ENCODE results near the gene BTBD18. TPM values are rescaled to one million over a fixed set of nuclear protein-coding genes. Genes with fewer than 3 reads are reported as not detected.

Gene BTBD18
- total and polyA plus RNA-seq, 10 of the 15 experiments (the other 5 are each of a cell fraction or from before 2014, with no cell fraction given) = 0.05 to 0.58 (median 0.19) TPM; not detected in 6

- Histone ChIP-seq H3K27me3 (replicated peaks in 1 of 2; ENCODE audit: control insufficient read depth in 2 of 2, insufficient read depth in 2 of 2, low read length in 1 of 2) (no peaks in the 10 kb centered on the region), H3K79me2 (ENCODE audit: control insufficient read depth, insufficient read depth, low read length) (peaks cover 46% of the 10 kb centered on the region), H3K9ac (ENCODE audit: control insufficient read depth, insufficient read depth, low read length) (no peak overlapping the region), H3K27ac (ENCODE audit: control insufficient read depth, insufficient read depth) (peak overlapping the region; percentile 6), H3K4me2 (ENCODE audit: control insufficient read depth, insufficient read depth) (0 out of 2 replicates have a peak overlapping the region, but pooled peaks have one; percentile 35), H3K4me3 (no peak overlapping the region), H3K9me3 (replicated peaks; ENCODE audit: control insufficient read depth, insufficient read depth, low read length) (no peaks in the 10 kb centered on the region), H2AFZ (ENCODE audit: control insufficient read depth, low read depth, low read length) (no peak overlapping the region), H3K36me3 (ENCODE audit: control insufficient read depth in 2 of 2, insufficient read depth in 2 of 2, low read length in 1 of 2) (peaks cover 0 to 1% of the 10 kb centered on the region in 2 experiments; a peak in 1 of 4 replicates), H3K4me1 (ENCODE audit: control insufficient read depth, insufficient read depth, low read length) (0 out of 2 replicates have a peak, but pooled peaks cover 6% of the 10 kb centered on the region), H4K20me1 (ENCODE audit: control insufficient read depth, insufficient read depth) (no peaks in the 10 kb centered on the region)
- ChIA-PET RAD21 (ENCODE audit: unreplicated experiment) (interaction anchor here (0.6 to 1.4 kb wide), 4 partner anchors 22 to 375 kb away, joined by 3 to 7 read pairs (median 4); partner anchors contain the start of gene BTBD18), POLR2A (interaction anchor here (0.5 to 1.1 kb wide), 4 partner anchors 12 to 847 kb away, joined by 3 read pairs; partner anchors contain the start of genes LPXN and SELENOH), CTCF (interaction anchor here (1.3 to 2.5 kb wide), 4 partner anchors 15 to 72 kb away, joined by 4 to 11 read pairs (median 4); partner anchors contain the start of gene CTNND1), SMC1A (ENCODE audit: uncharacterized antibody, unreplicated experiment) (interaction anchor here (0.9 to 3.7 kb wide), 5 partner anchors 14 to 72 kb away, joined by 3 to 19 read pairs (median 4); no protein-coding TSS in a partner anchor)
- ATAC-seq = peak; percentile 72
- in situ Hi-C loops (cut with MboI) = no loop called here
- no TSS peak for BruUV-seq (replicated peaks)
- no peak for TF ChIP-seq POLR2A (IDR thresholded peaks at IDR 0.05; ENCODE audit: low read depth, low read length)
- no peak for TF ChIP-seq MAX (IDR thresholded peaks at IDR 0.05; ENCODE audit: low read depth, low read length)
- TF ChIP-seq MYB (IDR thresholded peaks at IDR 0.05; ENCODE audit: borderline replicate concordance, low read depth, low read length) = no peak
- no peak for TF ChIP-seq PAX8 (IDR thresholded peaks at IDR 0.05)
- TF ChIP-seq ZBED1 (IDR thresholded peaks at IDR 0.05; ENCODE audit: borderline replicate concordance) = no peak
- TF ChIP-seq HDGF (IDR thresholded peaks at IDR 0.05) = no peak
- TF ChIP-seq SKIL (IDR thresholded peaks at IDR 0.05; ENCODE audit: low read depth, poor library complexity, severe bottlenecking) = no peak
- no peak for TF ChIP-seq SREBF2 (IDR thresholded peaks at IDR 0.05; ENCODE audit: low read length)
- no peak for TF ChIP-seq RELA (IDR thresholded peaks at IDR 0.05; ENCODE audit: borderline replicate concordance, partially characterized antibody)
- TF ChIP-seq CTCF (IDR thresholded peaks at IDR 0.05 in 2 of 3, conservative IDR thresholded peaks at IDR 0.05 in 1 of 3; ENCODE audit: control insufficient read depth in 2 of 3, extremely low read depth in 1 of 3, insufficient read depth in 1 of 3, low read depth in 3 of 3, low read length in 3 of 3) = no peak
- no peak for TF ChIP-seq ZNF687 (IDR thresholded peaks at IDR 0.05)
- 25% methylated on average over 7 of the region's 7 CpGs for WGBS (ENCODE audit: insufficient coverage, insufficient replicate concordance, low lambda C conversion rate, missing lambda C conversion rate)
- DNase-seq (ENCODE audit: low read depth, low spot score) = no peak
- FAIRE-seq = no peak
- intact Hi-C loops (cut with micrococcal nuclease; ENCODE audit: unreplicated experiment) = no loop called here
Measured at GRCh38 chr11:57728829-57729228, 22.8 kb downstream of the BTBD18 start.
